ENCODE measurements around the gene EFCAB6. TPM values are rescaled to one million over a fixed set of nuclear protein-coding genes. Genes with fewer than 3 reads are reported as not detected.

The EFCAB6 gene
- total RNA-seq, 1 donor from 2014 or later: 8.6 TPM

DNA sequence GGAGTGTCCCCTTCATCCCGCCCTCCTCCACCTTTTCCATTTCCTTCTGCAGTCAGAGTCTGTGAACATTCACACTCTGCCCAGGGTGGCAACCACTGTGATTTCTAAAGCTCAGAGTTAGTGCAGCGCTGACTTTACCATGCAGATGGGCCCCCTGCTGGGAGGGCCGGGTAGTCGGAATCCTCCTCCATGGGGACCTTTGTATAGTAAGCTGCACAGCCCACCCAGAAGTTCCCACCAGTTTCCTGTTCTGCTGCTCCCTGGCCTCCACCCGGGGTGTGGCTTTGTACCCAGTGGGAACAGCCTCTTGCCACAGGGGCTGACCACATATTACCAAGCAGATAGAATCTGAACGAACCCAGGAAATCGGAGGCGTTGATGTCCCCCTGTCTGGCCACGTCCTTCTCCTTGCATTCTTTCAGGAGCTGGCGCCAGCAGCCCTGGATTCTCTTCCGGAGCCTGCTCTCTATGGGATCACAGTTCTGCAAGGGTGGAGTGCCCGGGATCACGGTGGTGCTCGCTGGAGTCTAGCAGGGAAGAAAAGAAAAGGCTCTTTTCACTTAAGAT, 275.0 kb downstream of the EFCAB6 start:
- Histone ChIP-seq H3K27me3 (no peaks in the 10 kb centered on the region), H3K4me3 (no peak overlapping the region), H3K36me3 (no peaks in the 10 kb centered on the region), H3K27ac (no peak overlapping the region), H3K4me1 (no peaks in the 10 kb centered on the region), H3K9me3 (no peaks in the 10 kb centered on the region)
- DNase-seq (ENCODE audit: low spot score in 2 of 2): no peak
- intact Hi-C loops (cut with DNase I): no loop called here
- TF ChIP-seq, protein P1, sequence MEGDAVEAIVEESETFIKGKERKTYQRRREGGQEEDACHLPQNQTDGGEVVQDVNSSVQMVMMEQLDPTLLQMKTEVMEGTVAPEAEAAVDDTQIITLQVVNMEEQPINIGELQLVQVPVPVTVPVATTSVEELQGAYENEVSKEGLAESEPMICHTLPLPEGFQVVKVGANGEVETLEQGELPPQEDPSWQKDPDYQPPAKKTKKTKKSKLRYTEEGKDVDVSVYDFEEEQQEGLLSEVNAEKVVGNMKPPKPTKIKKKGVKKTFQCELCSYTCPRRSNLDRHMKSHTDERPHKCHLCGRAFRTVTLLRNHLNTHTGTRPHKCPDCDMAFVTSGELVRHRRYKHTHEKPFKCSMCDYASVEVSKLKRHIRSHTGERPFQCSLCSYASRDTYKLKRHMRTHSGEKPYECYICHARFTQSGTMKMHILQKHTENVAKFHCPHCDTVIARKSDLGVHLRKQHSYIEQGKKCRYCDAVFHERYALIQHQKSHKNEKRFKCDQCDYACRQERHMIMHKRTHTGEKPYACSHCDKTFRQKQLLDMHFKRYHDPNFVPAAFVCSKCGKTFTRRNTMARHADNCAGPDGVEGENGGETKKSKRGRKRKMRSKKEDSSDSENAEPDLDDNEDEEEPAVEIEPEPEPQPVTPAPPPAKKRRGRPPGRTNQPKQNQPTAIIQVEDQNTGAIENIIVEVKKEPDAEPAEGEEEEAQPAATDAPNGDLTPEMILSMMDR (IDR thresholded peaks at IDR 0.05): no peak

- no peaks in the 10 kb centered on the region for H3K9me3 ChIP-seq
- H3K36me3 ChIP-seq: no peaks in the 10 kb centered on the region
- no peak overlapping the region for H3K27ac ChIP-seq
- no peak for DNase-seq (ENCODE audit: low spot score in 2 of 2)
- H3K4me1 ChIP-seq: no peaks in the 10 kb centered on the region
- H3K27me3 ChIP-seq: no peaks in the 10 kb centered on the region
- no peak overlapping the region for H3K4me3 ChIP-seq
- TF ChIP-seq, protein P1 (IDR thresholded peaks at IDR 0.05): no peak
- intact Hi-C loops (cut with DNase I): no loop called here
These were observed 276.4 kb downstream of the EFCAB6 start for GRCh38 chr22:43535741-43536140.

DNA sequence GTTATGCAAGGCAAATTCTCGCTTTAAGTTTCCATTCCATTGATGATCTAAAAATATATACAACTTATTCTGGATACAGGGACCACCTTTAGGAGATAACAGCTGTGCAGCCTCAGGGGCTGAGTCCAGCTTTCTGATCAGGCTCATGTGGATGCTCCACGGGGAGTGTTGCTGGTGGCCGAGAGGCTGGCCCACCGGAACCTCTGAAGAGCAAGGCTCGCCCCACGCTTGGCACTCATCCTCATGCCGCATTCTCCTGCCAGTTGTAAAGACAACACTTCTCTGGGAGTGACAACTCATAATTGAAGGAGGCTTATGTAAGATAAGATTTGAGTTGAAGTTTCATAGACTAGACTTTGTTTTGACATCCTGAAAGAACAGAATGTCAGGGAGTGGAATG, 276.8 kb downstream of the EFCAB6 start:
- TF ChIP-seq, protein P1 (IDR thresholded peaks at IDR 0.05): no peak
- Histone ChIP-seq H3K4me3 (no peak overlapping the region), H3K27ac (no peak overlapping the region), H3K36me3 (no peaks in the 10 kb centered on the region), H3K27me3 (no peaks in the 10 kb centered on the region), H3K9me3 (no peaks in the 10 kb centered on the region), H3K4me1 (no peaks in the 10 kb centered on the region)
- intact Hi-C loops (cut with DNase I): no loop called here
- no peak for DNase-seq (ENCODE audit: low spot score in 2 of 2)

DNA sequence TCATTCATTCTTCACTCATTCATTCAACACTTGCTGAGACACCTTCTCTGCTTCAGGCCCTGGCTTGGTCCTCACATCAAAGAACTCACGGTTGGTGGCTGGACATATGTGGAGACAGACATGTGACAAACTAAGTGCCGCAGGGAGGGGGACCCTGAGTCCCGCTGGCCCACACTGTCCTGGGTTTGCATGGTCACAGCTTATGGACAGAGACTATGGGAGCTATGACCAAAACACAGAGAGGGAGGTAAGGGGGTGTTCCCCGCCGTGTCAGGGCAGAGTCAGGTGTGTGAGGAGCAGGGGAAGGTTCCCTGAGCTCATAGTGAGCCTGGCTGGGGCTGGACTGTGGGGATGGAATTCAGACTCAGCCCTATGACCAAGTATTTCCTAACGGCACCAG, 277.2 kb downstream of the EFCAB6 start:
- no peak overlapping the region for H3K4me3 ChIP-seq
- TF ChIP-seq, protein P1 (IDR thresholded peaks at IDR 0.05): no peak
- no peaks in the 10 kb centered on the region for H3K27me3 ChIP-seq
- no peaks in the 10 kb centered on the region for H3K36me3 ChIP-seq
- intact Hi-C loops (cut with DNase I): no loop called here
- no peaks in the 10 kb centered on the region for H3K4me1 ChIP-seq
- no peak for DNase-seq (ENCODE audit: low spot score in 2 of 2)
- no peak overlapping the region for H3K27ac ChIP-seq
- no peaks in the 10 kb centered on the region for H3K9me3 ChIP-seq

- intact Hi-C loops (cut with DNase I): no loop called here
- TF ChIP-seq, protein P1 (IDR thresholded peaks at IDR 0.05): no peak
- H3K27ac ChIP-seq: no peak overlapping the region
- no peak for DNase-seq (ENCODE audit: low spot score in 2 of 2)
- H3K9me3 ChIP-seq: no peaks in the 10 kb centered on the region
- no peaks in the 10 kb centered on the region for H3K4me1 ChIP-seq
- H3K36me3 ChIP-seq: no peaks in the 10 kb centered on the region
- no peaks in the 10 kb centered on the region for H3K27me3 ChIP-seq
- no peak overlapping the region for H3K4me3 ChIP-seq
These were observed 278.3 kb downstream of the EFCAB6 start for GRCh38 chr22:43533656-43534428.
